ENCODE results near the gene TLK2.
A peak's percentile ranks its signal among the peaks of the same experiment; 100 is the strongest.

Gene TLK2

DNA sequence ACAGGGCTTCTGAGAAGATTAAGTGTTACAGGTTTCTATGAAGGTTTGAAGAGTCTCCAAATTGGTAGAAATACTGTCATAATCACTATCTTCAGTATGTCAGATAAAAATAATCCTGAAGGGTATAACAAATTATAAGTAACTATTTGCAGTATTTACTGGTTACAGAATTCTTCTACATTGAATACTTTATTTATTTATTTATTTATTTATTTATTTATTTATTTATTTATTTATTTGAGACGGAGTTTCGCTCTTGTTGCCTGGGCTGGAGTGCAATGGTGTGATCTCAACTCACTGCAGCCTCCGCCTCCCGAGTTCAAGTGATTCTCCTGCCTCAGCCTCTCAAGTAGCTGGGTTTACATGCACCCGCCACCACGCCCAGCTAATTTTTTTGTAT is 125.2 kb downstream of the TLK2 start (continued):
- 0 out of 2 replicates have a peak, but pooled peaks have one; percentile 20 for TF ChIP-seq ZBTB21 (tag by site-specific recombination; IDR thresholded peaks at IDR 0.05)
- peak; percentile 75 for TF ChIP-seq ZBTB8A (tag by site-specific recombination; IDR thresholded peaks at IDR 0.05)
- TF ChIP-seq ZNF121 (tag by site-specific recombination; IDR thresholded peaks at IDR 0.05), result 0 out of 2 replicates have a peak, but pooled peaks have one; percentile 35

DNA sequence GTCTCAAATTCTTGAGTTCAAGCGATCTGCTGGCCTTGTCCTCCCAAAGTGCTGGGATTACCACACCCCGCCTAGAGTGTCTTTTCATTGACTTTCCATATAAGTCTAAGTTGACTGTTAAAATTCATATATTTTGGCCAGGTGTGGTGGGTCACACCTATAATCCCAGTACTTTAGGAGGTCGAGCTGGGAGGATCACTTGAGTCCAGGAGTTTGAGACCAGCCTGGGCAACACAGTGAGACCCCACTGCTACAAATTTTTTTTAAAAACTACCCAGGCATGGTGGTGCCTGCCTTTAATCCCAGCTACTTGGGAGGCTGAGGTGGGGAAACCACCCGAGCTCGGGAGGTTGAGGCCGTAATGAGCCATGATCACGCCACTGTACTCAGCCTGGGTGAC is 127.0 kb downstream of the TLK2 start:
- peaks cover 86 to 87% of the 10 kb centered on the region in 2 experiments for H3K36me3 ChIP-seq (ENCODE audit: control insufficient read depth in 2 of 2, insufficient read depth in 1 of 2, low read length in 2 of 2)
- no peaks in the 10 kb centered on the region for H3K9me3 ChIP-seq (ENCODE audit: control insufficient read depth, insufficient read depth, low read depth, low read length)
- ChIA-PET POLR2A (no interaction called here), CTCF (no interaction called here)
- H3K4me3 ChIP-seq (ENCODE audit: low read depth, low read length), result no peak overlapping the region
- no peak overlapping the region for H3K27ac ChIP-seq (ENCODE audit: extremely low read depth, low read depth, low read length)
- TF ChIP-seq, protein P1, sequence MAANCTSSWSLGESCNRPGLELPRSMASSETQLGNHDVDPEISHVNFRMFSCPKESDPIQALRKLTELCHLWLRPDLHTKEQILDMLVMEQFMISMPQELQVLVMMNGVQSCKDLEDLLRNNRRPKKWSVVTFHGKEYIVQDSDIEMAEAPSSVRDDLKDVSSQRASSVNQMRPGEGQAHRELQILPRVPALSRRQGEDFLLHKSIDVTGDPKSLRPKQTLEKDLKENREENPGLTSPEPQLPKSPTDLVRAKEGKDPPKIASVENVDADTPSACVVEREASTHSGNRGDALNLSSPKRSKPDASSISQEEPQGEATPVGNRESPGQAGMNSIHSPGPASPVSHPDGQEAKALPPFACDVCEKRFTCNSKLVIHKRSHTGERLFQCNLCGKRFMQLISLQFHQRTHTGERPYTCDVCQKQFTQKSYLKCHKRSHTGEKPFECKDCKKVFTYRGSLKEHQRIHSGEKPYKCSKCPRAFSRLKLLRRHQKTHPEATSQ (tag by site-specific recombination; IDR thresholded peaks at IDR 0.05), result no peak
- no peak for TF ChIP-seq ZNF394 (tag by site-specific recombination; IDR thresholded peaks at IDR 0.05; ENCODE audit: borderline replicate concordance)
- no peak for TF ChIP-seq WT1 (tag by site-specific recombination; IDR thresholded peaks at IDR 0.05)
- no peak for TF ChIP-seq GLI4 (tag by site-specific recombination; IDR thresholded peaks at IDR 0.05)
- TF ChIP-seq ZNF121 (tag by site-specific recombination; IDR thresholded peaks at IDR 0.05), result peak; percentile 53; the same call in 1 of the 2 replicates
- no peak for TF ChIP-seq ZNF341 (tag by site-specific recombination; IDR thresholded peaks at IDR 0.05; ENCODE audit: low read depth)
- TF ChIP-seq, protein P2, sequence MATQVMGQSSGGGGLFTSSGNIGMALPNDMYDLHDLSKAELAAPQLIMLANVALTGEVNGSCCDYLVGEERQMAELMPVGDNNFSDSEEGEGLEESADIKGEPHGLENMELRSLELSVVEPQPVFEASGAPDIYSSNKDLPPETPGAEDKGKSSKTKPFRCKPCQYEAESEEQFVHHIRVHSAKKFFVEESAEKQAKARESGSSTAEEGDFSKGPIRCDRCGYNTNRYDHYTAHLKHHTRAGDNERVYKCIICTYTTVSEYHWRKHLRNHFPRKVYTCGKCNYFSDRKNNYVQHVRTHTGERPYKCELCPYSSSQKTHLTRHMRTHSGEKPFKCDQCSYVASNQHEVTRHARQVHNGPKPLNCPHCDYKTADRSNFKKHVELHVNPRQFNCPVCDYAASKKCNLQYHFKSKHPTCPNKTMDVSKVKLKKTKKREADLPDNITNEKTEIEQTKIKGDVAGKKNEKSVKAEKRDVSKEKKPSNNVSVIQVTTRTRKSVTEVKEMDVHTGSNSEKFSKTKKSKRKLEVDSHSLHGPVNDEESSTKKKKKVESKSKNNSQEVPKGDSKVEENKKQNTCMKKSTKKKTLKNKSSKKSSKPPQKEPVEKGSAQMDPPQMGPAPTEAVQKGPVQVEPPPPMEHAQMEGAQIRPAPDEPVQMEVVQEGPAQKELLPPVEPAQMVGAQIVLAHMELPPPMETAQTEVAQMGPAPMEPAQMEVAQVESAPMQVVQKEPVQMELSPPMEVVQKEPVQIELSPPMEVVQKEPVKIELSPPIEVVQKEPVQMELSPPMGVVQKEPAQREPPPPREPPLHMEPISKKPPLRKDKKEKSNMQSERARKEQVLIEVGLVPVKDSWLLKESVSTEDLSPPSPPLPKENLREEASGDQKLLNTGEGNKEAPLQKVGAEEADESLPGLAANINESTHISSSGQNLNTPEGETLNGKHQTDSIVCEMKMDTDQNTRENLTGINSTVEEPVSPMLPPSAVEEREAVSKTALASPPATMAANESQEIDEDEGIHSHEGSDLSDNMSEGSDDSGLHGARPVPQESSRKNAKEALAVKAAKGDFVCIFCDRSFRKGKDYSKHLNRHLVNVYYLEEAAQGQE (tag by site-specific recombination; IDR thresholded peaks at IDR 0.05), result no peak
- H3K4me1 ChIP-seq (ENCODE audit: control insufficient read depth, insufficient read depth, low read length), result no peaks in the 10 kb centered on the region

DNA sequence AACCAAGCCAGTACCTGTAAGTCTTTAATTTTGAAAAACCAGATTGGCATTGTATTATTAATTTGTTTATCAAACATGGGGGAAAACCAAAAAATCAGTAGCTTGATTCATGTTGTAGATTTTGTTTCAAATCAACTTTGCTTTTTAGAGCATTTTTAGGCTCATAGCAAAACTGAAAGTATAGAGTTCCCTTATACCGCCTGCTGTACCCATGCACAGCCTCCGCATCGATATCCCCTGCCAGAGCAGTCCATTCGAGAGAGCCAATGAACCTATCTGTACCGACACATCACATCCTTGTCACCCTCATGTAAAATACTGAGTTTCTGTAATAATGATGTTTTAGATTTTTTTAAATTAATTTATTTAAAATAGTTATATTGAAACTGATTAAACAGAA is 132.7 kb downstream of the TLK2 start:
- H3K4me1 ChIP-seq (ENCODE audit: control insufficient read depth, insufficient read depth, low read length), result no peaks in the 10 kb centered on the region
- H3K27ac ChIP-seq (ENCODE audit: extremely low read depth, low read depth, low read length), result no peak overlapping the region
- H3K36me3 ChIP-seq (ENCODE audit: control insufficient read depth in 2 of 2, insufficient read depth in 1 of 2, low read length in 2 of 2), result peaks cover 59 to 89% of the 10 kb centered on the region in 2 experiments
- no peak overlapping the region for H3K4me3 ChIP-seq (ENCODE audit: low read depth, low read length)
- TF ChIP-seq ZBTB1 (tag by site-specific recombination; IDR thresholded peaks at IDR 0.05) (no peak), ZNF423 (tag by site-specific recombination; IDR thresholded peaks at IDR 0.05) (no peak), SCRT2 (tag by site-specific recombination; IDR thresholded peaks at IDR 0.05) (no peak), ZNF558 (tag by site-specific recombination; IDR thresholded peaks at IDR 0.05) (no peak)
- H3K9me3 ChIP-seq (ENCODE audit: control insufficient read depth, insufficient read depth, low read depth, low read length), result no peaks in the 10 kb centered on the region
- POLR2A ChIA-PET, result no interaction called here
- CTCF ChIA-PET, result no interaction called here

DNA sequence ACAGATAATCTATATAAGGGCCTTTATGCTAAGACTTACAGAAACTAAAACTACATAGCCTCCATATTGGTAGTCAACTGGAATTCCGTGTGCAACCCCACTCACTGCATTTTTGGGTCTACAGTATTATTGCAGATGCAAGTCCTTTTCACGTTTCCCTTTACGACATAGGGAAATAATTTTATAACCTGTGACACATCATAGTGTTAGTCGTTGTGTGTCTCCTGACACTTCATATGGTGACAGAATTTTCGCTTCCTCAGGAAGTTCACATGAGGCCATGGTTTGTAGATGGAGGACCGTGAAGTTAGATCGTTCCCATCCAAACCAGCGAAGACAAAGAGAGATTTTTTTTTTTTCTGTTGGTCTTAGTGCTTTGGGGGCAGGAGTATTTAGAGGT is 133.1 kb downstream of the TLK2 start:
- H3K36me3 ChIP-seq (ENCODE audit: control insufficient read depth in 2 of 2, insufficient read depth in 1 of 2, low read length in 2 of 2), result peaks cover 55 to 86% of the 10 kb centered on the region in 2 experiments
- POLR2A ChIA-PET, result no interaction called here
- TF ChIP-seq, protein P3, sequence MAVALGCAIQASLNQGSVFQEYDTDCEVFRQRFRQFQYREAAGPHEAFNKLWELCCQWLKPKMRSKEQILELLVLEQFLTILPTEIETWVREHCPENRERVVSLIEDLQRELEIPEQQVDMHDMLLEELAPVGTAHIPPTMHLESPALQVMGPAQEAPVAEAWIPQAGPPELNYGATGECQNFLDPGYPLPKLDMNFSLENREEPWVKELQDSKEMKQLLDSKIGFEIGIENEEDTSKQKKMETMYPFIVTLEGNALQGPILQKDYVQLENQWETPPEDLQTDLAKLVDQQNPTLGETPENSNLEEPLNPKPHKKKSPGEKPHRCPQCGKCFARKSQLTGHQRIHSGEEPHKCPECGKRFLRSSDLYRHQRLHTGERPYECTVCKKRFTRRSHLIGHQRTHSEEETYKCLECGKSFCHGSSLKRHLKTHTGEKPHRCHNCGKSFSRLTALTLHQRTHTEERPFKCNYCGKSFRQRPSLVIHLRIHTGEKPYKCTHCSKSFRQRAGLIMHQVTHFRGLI (tag by site-specific recombination; IDR thresholded peaks at IDR 0.05), result no peak
- no peak for TF ChIP-seq HOXD13 (CRISPR knock-in tag; IDR thresholded peaks at IDR 0.05; ENCODE audit: borderline replicate concordance)
- TF ChIP-seq ZNF660 (tag by site-specific recombination; IDR thresholded peaks at IDR 0.05), result no peak
- TF ChIP-seq, protein P4, sequence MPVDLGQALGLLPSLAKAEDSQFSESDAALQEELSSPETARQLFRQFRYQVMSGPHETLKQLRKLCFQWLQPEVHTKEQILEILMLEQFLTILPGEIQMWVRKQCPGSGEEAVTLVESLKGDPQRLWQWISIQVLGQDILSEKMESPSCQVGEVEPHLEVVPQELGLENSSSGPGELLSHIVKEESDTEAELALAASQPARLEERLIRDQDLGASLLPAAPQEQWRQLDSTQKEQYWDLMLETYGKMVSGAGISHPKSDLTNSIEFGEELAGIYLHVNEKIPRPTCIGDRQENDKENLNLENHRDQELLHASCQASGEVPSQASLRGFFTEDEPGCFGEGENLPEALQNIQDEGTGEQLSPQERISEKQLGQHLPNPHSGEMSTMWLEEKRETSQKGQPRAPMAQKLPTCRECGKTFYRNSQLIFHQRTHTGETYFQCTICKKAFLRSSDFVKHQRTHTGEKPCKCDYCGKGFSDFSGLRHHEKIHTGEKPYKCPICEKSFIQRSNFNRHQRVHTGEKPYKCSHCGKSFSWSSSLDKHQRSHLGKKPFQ (tag by site-specific recombination; IDR thresholded peaks at IDR 0.05), result no peak
- TF ChIP-seq ZNF561 (tag by site-specific recombination; IDR thresholded peaks at IDR 0.05; ENCODE audit: borderline replicate concordance), result no peak
- no peak for TF ChIP-seq SCRT2 (tag by site-specific recombination; IDR thresholded peaks at IDR 0.05)
- TF ChIP-seq ZNF830 (tag by site-specific recombination; IDR thresholded peaks at IDR 0.05; ENCODE audit: low read depth), result no peak
- TF ChIP-seq, protein P5, sequence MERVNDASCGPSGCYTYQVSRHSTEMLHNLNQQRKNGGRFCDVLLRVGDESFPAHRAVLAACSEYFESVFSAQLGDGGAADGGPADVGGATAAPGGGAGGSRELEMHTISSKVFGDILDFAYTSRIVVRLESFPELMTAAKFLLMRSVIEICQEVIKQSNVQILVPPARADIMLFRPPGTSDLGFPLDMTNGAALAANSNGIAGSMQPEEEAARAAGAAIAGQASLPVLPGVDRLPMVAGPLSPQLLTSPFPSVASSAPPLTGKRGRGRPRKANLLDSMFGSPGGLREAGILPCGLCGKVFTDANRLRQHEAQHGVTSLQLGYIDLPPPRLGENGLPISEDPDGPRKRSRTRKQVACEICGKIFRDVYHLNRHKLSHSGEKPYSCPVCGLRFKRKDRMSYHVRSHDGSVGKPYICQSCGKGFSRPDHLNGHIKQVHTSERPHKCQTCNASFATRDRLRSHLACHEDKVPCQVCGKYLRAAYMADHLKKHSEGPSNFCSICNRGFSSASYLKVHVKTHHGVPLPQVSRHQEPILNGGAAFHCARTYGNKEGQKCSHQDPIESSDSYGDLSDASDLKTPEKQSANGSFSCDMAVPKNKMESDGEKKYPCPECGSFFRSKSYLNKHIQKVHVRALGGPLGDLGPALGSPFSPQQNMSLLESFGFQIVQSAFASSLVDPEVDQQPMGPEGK (tag by site-specific recombination; IDR thresholded peaks at IDR 0.05), result no peak

More for the DNA sequence above, 133.1 kb downstream of the TLK2 start:
- H3K4me3 ChIP-seq (ENCODE audit: low read depth, low read length), result no peak overlapping the region
- H3K4me1 ChIP-seq (ENCODE audit: control insufficient read depth, insufficient read depth, low read length), result no peaks in the 10 kb centered on the region
- H3K27ac ChIP-seq (ENCODE audit: extremely low read depth, low read depth, low read length), result no peak overlapping the region
- no peaks in the 10 kb centered on the region for H3K9me3 ChIP-seq (ENCODE audit: control insufficient read depth, insufficient read depth, low read depth, low read length)
- CTCF ChIA-PET, result no interaction called here

Measured in HEK293 (cell line).